ENCODE data around the gene GREB1.

The GREB1 gene

DNA sequence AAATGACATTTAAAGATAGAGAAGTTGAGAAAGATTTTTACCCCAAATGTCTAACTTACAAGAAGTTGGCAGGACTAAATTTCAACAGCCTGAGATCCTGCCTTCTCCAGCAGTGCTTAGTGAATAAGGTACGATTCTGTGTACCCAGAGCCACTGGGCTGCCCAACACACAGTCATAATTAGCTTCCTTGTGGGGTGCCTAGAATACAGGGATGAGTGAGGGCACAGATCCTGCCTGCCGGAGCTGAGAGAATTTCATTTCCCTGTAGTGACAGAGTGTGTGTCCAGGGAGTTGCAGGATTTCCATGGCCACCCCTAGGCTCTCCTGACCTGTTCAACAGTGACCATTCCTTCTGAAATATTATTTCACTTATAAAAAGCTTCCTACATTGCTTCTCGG, 27.0 kb downstream of the GREB1 start:
- no peak for DNase-seq

DNA sequence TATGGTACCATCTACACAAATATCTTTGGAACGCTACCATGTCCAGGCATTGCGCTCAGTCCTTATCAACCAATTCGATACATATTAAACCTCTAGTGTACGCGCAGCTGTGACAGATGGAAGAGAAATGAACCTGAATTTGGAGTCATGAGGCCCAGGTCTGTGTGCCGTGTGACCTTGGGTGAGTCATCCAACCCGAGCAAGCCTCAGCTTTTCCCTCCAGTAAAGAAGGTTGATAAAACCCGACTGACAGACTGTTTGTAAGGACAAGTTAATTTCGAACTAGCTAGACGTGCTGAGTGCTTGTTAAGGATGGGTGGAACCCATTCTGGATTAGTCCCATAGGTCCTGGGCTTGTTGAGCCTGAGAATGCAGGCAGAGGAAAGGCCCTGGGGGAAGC, 28.2 kb downstream of the GREB1 start:
- no peak for DNase-seq

DNA sequence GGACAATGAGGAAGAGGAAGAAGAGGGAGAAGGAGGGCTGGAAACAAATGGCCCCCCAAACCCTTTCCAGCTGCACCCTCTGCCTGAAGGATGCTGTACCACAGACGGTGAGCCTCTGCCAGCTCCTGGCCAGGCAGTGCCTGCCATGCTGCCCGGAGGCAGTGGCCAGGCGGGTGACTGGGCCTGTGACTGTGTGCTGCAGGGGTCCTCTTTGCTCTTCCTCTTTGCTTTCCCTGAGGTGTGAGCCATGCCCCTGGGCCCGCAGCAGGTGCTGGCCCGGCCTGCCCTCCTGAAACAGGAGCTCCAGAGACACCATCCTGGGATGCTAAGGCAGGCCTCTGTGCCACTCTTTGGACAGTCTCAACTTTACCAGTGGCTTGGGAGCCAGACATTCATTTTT, 28.6 kb downstream of the GREB1 start:
- no peak for DNase-seq

DNA sequence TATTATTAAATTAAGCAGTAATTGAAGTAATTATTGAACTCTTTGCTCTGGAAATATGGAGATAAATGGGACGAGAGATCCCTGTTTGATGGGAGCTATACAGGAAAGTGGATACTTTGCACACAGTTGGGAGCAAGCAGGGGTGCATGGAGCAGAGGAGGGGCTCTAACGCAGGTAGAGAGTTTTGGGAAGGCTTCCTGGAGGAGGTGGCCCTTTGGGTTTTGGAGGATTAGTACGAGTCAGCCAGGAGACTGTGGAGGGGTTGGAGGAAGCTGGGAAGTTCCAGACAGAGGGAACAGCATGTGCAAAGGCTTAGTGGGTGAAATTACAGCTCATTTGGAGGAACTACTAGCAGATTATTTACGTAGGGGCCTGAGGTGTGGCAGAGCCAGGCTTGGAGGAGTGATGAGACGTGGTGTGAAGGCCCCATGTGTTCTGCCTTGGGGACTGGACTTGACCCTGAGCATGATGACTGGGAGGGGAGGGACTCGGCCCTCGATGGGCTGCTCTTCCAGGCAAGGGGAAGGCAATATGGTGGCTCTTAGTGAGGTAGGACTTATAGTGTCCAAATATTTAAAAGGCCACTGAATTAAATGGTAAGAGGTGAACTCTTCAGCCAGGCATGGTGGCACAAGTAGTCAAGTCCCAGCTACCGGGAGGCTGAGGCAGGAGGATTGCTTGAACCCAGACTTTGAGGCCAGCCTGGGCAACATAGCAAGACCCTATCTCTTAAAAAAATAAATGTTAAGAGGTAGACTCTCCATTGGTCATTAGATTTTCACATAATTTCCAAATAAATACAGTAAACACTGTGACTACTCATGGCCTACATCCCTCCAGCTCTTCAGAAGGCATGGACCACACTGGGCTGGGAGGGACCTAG, 30.2 kb downstream of the GREB1 start:
- no peak for DNase-seq

DNA sequence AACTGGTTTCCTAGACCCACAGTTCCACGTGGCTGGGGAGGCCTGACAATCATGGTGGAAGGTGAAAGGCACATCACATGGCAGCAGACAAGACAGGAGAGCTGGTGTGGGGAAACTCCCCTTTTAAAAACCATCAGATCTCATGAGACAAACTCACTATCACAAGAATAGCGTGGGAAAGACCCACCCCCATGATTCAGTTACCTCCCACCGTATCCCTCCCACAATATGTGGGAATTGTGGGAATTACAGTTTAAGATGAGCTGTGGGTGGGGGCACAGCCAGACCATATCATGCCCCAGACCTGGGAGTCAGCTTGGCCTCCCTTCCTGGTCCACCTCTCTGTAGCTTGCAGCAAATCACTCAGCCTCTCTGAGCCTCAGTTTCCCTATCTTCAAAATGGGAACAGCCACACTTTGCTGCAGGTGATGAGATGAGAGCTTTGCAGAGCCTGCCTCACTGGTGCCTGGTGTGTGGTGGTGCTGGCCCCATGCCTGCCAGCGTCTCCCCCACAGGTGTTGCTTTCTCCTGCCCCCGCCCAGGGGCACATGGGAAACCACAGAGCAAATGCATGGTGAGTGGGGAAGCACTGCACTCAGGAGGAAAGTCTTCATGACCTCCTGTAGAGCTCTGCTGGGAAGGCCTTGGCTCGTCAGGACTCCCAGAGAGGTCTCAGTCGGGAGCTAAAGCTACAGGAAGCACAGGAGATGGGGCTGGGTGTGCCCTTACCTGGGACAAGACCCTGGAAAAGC, 31.1 kb downstream of the GREB1 start:
- no peak for DNase-seq

DNA sequence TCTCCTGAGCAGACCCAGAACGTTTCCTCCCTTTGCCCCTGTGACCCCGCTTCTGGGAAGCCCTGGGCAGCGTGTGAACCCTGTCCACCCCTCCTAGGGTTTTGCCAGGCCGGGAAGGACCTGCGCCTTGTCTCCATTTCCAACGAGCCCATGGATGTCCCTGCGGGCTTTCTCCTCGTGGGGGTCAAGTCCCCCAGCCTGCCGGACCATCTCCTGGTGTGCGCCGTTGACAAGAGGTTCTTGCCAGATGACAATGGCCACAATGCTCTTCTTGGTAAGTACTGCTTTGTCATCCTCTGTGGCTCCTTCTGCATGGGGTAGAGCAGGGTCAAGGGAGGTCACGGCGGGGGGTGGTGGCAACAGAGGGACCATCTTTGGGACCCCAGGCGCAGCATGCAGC, 32.5 kb downstream of the GREB1 start:
- DNase-seq: no peak

GRCh38 chr2:11567631-11568031, 33.8 kb downstream of the GREB1 start:
- no peak for DNase-seq

DNA sequence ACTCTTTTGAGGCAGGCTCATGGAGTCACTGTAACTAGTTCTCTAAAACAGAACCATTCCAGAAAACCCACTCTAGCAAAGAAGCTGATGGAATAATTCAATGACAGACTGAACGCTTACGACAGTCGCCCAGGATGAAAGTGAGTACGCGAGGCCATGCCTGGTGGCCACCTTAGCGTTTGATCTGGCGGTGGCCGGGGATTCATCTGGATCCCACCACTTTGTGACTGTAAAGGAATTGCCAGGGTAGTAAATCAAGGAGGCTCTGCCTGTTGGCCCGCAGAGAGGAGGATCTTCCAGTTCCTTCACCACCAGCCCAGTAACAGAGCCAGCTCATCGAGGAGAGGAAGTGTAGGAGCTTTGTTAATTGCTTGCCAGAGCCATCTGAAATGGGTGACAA, 34.6 kb downstream of the GREB1 start:
- no peak for DNase-seq

DNA sequence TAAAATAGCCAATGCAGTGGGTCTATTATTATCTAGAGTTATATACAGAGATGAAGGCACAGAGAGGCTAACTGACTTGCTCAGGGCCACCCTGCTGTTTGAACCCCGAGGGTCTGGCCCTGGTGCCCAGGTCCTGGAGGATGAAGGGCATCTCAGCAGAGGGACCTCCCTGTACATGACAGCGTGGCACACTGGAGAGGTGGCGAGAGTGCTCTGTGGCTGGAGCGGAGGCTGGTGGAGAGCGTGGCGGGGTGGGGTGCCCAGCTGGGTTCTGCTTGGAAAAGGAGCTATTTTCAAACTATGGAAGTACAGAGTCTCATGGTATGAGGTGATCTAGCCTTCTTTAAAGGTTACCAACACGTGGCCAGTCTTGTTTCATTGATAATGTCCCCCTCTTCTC, 35.8 kb downstream of the GREB1 start:
- DNase-seq: no peak

DNA sequence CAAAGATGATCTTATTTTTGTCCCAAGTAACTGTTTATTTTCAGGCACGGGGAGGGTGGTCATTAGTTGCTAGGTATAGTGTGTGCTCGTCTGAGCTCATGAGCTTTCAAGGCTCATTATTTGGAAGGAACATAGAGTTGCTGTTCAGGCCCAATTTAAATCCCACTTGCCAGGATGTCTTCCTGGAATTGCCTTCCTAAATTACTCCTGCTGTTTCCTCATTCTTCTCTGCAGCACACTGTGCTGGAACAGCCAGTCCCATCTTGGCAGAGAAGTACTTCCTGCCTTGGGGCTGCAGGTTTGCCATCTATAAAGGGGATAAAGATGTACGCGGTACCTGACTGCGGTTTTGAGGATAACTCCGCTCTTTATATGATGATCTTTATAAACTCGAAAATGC, 37.3 kb downstream of the GREB1 start:
- peak in 1 of 2 experiments; percentile 15 for DNase-seq

DNA sequence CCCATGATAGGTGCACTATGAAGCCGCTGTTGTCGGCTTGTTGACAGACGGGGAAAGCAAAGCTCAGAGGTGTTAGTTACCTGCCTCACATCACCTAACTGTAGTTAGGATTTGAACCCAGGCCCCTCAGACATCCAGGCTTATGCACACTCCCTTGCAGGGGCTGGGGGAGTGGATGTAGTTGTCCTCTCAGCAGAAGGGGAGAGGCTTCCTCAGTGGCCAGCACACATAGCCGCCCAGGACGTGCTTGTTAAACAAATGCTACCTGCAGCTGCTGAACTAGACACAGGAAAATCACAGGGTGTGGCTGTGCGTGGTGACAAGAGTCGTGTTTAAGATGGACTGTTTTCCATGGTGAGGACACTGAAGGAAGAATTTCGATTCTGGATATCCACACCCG, 39.2 kb downstream of the GREB1 start:
- no peak for DNase-seq

DNA sequence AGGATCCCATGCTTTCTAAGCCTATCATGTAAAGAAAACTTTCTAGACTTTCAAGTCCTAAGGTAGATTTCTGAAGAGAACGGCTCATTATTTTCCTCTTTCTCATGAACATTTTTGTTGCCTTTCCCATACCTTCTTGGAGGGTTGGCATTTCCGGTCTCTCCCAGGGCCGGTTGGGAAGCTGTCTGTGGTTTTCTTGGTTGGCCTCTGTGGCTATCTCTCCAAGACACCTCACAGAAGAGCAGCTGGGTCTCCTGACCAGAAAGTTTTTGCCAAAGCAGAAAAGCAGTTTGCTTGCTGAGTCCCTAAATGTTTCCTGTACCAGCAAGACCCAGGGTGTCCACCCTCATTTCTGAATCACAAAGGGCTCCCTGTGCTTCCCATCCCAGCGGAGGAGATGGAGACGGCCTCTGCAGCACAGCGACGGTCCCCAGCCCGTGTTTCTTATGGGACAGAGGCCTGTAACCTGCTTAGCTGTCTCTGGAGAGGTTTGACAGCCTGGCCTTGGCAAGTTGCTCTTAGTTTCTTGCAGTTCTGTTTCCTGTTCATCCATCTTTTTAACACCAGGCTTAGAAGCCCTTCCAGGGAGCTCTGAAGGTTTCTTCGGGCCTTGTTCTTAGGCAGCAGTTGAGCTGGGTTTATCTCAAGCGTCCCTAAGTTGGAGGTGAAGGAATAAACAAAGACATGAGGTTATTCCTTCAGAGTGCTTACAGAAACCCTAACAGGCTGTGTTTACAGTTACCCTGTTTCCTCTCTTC, 39.8 kb downstream of the GREB1 start:
- DNase-seq: no peak

- no peak for DNase-seq
These were observed 40.6 kb downstream of the GREB1 start for GRCh38 chr2:11574176-11575046.

DNA sequence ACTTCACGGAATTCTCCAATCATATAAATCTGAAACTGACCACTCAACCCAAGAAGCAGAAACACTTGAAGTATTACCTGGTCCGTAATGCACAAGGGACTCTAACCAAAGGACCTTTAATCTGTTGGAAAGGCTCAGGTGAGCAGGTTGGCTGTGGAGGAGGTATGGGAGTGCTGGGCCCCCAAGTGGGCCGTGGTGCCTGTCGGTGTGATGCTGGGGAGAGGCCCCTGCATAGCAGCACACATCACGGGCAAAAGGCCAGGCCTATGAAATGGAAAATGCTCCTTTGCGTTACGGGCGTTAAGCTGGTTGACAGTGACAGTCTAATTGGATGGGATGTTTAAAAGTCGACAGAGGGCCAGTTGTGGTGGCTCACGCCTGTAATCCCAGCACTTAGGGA, 42.6 kb downstream of the GREB1 start:
- DNase-seq: no peak

GRCh38 chr2:11577101-11577883, 43.4 kb downstream of the GREB1 start:
- no peak for DNase-seq

- DNase-seq: no peak
These were observed 44.5 kb downstream of the GREB1 start for GRCh38 chr2:11578081-11578948.

DNA sequence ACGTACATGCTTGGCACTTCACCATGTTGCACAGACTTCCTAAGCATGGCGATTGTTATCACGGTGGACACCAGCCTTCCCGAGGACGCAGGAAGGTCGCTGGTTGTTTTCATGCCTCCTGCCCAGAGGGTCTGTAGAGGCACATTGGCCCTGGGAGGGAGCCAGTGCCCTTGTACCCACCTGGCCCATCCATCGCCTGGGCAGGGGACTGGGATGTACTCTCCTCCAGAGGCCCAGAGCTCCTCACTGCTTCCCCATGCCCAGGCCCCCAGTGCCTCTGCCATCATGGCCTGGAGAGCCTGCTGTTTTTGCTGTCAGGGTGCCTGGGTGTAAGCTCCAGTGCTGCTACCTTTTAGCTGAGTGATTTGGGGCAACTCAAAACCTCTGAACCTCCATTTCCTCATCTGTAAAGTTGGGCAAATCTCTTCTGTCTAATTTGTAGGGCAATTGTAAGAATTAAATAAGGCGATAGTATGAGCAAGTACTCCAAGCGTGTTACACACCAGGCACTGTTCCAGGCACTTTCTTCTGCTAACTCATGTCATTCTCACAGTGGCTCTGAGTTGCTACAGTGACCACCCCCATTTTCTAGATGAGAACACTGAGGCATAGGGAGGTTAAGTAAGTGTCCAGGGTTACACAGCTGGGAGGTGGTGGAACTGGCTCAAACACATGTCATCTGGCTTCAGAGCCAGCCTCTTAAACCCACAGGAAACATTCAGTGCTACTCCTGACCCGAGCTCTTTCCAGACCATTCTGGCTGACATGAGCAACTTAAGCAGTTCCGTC, 45.3 kb downstream of the GREB1 start:
- no peak for DNase-seq

DNA sequence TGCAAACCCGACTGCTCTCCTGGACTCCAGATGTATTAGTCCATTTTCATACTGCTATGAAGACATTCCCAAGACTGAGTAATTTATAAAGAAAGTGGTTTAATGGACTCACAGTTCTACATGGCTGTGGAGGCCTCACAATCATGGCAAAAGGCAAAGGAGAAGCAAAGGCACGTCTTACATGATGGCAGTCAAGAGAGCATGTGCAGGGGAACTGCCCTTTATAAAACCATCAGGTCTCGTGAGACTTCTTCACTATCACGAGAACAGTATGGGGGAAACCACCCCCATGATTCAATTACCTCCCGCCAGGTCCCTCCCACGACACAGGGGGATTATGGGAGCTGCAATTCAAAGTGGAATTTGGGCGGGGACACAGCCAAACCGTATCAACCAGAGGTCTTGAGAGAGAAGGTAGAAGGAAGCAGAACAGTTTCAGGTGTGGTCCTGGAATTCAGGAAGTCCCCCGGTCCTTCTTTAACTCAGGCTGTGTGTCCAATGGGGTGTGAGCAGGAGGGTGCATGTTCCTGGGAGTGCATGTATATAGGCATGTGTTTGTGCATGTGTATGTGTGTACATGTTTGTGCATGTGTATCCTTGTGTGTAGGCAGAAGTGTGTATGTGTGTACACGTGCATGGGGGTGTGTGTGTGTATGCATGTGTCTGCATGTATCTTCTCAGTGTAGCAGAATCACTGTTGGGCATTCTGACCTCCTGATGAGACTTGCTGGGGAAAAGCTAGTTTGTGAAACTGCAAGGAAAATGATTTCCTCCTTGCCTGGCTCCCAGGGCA, 46.2 kb downstream of the GREB1 start:
- no peak for DNase-seq

GRCh38 chr2:11580697-11581096, 46.9 kb downstream of the GREB1 start:
- DNase-seq: no peak
